B cell (primary cell): Measurements from ENCODE around the gene POMT1. TPM values are rescaled to one million over a fixed set of nuclear protein-coding genes. Genes with fewer than 3 reads are reported as not detected.

ENCODE experiments used
- ATAC-seq: fragments of 200-7000 bp; cut with Tn5 transposase; one replicate; pipeline ENCODE4 v1.10.0; 2021; ENCODE audit warnings: low read depth, mild to moderate bottlenecking, moderate number of reproducible peaks, moderate library complexity
- CTCF ChIA-PET: fragments of 350-600 bp; sonication (Branson Sonifier 250); formaldehyde crosslinking; loops from one replicate; lab custom pipeline; 2021; ENCODE audit warnings: antibody characterized with exemption, inconsistent platforms; lab: Charles Lee
- POLR2A ChIA-PET: fragments of 350-600 bp; sonication (Branson Sonifier 250); formaldehyde crosslinking; loops from one replicate; lab custom pipeline; 2021; ENCODE audit warnings: antibody characterized with exemption; lab: Charles Lee
- DNase-seq: peaks from one replicate; pipeline ENCODE4 v3.0.0; 2013
- H2AFZ ChIP-seq: 2 replicates; pipeline ENCODE4 v1.6.1; 2012; ENCODE audit warnings: mild to moderate bottlenecking, low read depth, low read length; ENCODE audit not compliant: insufficient read depth, poor library complexity, severe bottlenecking
- H3K27ac ChIP-seq, 2 donors: 1 replicate in 1 of 2; 2 replicates in 1 of 2; pipeline ENCODE4 v1.5.1; 2012 to 2013; ENCODE audit warnings: low read length in 2 of 2, mild to moderate bottlenecking in 2 of 2, moderate library complexity in 1 of 2
- H3K27me3 ChIP-seq, 4 experiments: fragments of 200-600 bp in 1 of 4; sonication (generic) in 1 of 4; replicated peaks in 1 of 4; 1 replicate in 2 of 4; 2 replicates in 2 of 4; pipeline versions ENCODE4 v1.6.1 to v1.7.0; 2013 to 2016; ENCODE audit warnings: low read length in 3 of 4, mild to moderate bottlenecking in 2 of 4, mixed read lengths in 1 of 4, moderate library complexity in 1 of 4; ENCODE audit not compliant: insufficient read depth in 4 of 4, control insufficient read depth in 3 of 4; ENCODE audit errors: control extremely low read depth in 1 of 4
- H3K36me3 ChIP-seq, 2 experiments: replicated peaks in 1 of 2; 1 replicate in 1 of 2; 2 replicates in 1 of 2; pipeline versions ENCODE4 v1.6.1 to v1.7.1; 2013; ENCODE audit warnings: low read length in 1 of 2; ENCODE audit not compliant: insufficient read depth in 2 of 2, control insufficient read depth in 1 of 2; ENCODE audit errors: control extremely low read depth in 1 of 2, extremely low read depth in 1 of 2
- H3K4me1 ChIP-seq, 2 donors: fragments of 200-600 bp in 1 of 2; sonication (generic) in 1 of 2; 1 replicate in 1 of 2; 2 replicates in 1 of 2; pipeline versions ENCODE4 v1.5.1 to v1.6.1; 2013 to 2017; ENCODE audit warnings: low read length in 2 of 2; ENCODE audit not compliant: control insufficient read depth in 2 of 2, insufficient read depth in 2 of 2
- H3K4me2 ChIP-seq: replicated peaks from 2 replicates; pipeline ENCODE3; 2012; ENCODE audit warnings: mild to moderate bottlenecking, low read depth, low read length; ENCODE audit not compliant: poor library complexity, severe bottlenecking
- H3K4me3 ChIP-seq, 5 experiments: fragments of 200-600 bp in 1 of 5; sonication (generic) in 1 of 5; 1 replicate in 3 of 5; 2 replicates in 2 of 5; pipeline versions ENCODE4 v1.5.1 to v1.7.0; 2011 to 2016; ENCODE audit warnings: low read length in 4 of 5, mild to moderate bottlenecking in 4 of 5, low read depth in 2 of 5, control low read depth in 1 of 5, moderate library complexity in 1 of 5; ENCODE audit not compliant: insufficient read depth in 1 of 5; ENCODE audit errors: control extremely low read depth in 1 of 5, extremely low read depth in 1 of 5
- H3K79me2 ChIP-seq: fragments of 200-600 bp; sonication (generic); one replicate; pipeline ENCODE4 v1.6.0; 2016; ENCODE audit warnings: low read length; ENCODE audit not compliant: control insufficient read depth, insufficient read depth
- H3K9ac ChIP-seq: fragments of 200-600 bp; sonication (generic); 2 replicates; pipeline ENCODE4 v1.6.1; 2017; ENCODE audit warnings: mild to moderate bottlenecking, low read length, moderate library complexity
- H3K9me3 ChIP-seq, 3 donors: one replicate each; pipeline versions ENCODE4 v1.6.1 to v1.7.1; 2013; ENCODE audit warnings: low read length in 2 of 3; ENCODE audit not compliant: control insufficient read depth in 2 of 3, insufficient read depth in 1 of 3; ENCODE audit errors: control extremely low read depth in 1 of 3
- H4K20me1 ChIP-seq: 2 replicates; pipeline ENCODE4 v1.6.0; 2012; ENCODE audit warnings: mild to moderate bottlenecking, low read length; ENCODE audit not compliant: insufficient read depth, control insufficient read depth, poor library complexity, severe bottlenecking
- H3K27ac Mint-ChIP-seq: one replicate; pipeline ENCODE4 v1.8.0; 2021; ENCODE audit warnings: mixed read lengths
- H3K27me3 Mint-ChIP-seq: one replicate; pipeline ENCODE4 v1.8.0; 2021; ENCODE audit warnings: mixed read lengths
- H3K4me1 Mint-ChIP-seq: one replicate; pipeline ENCODE4 v1.8.0; 2021; ENCODE audit warnings: mixed read lengths
- H3K4me3 Mint-ChIP-seq: one replicate; pipeline ENCODE4 v1.8.0; 2021; ENCODE audit warnings: mixed read lengths
- H3K9me3 Mint-ChIP-seq: one replicate; pipeline ENCODE4 v1.8.0; 2022; ENCODE audit warnings: mixed read lengths; ENCODE audit not compliant: insufficient read depth
- EZH2 ChIP-seq: IDR thresholded peaks from 2 replicates; pipeline ENCODE4 v1.6.1; 2012; ENCODE audit warnings: borderline replicate concordance, low read depth, mild to moderate bottlenecking, moderate library complexity, low read length; ENCODE audit not compliant: insufficient read depth, poor library complexity, severe bottlenecking
- WGBS: methylation state at CpG from one replicate; pipeline ENCODE4 v1.1.5; 2013; ENCODE audit warnings: missing lambda C conversion rate; ENCODE audit not compliant: insufficient coverage; 5-methylcytosine and 5-hydroxymethylcytosine counted together
- intact Hi-C: fragments of 100-400 bp; cut with micrococcal nuclease; formaldehyde crosslinking; loops from one replicate; pipeline ENCODE4 v1.10.0; 2022
- polyA plus RNA-seq: library from polyadenylated mRNA; depleted of rRNA; stranded (reverse); fragments of >200 nt; gene quantifications from 2 replicates; pipeline ENCODE4 v1.2.3, GENCODE V29; 2012
- total RNA-seq, 2 donors: library from RNA; stranded (reverse); fragments of 120-200 nt in 1 of 2; gene quantifications; 1 replicate in 1 of 2; 2 replicates in 1 of 2; pipeline versions ENCODE4 v1.2.3 to v1.2.4, GENCODE V29; 2013 to 2022
- TF ChIP-seq, protein P1 (sequence below): fragments of 200-600 bp; IDR thresholded peaks from one replicate; pipeline ENCODE4 v1.8.0; 2022; ENCODE audit warnings: antibody characterized with exemption, mild to moderate bottlenecking

Gene POMT1
- total and polyA plus RNA-seq, 2 donors (not counting 1 experiment from before 2014, with no cell fraction given), result 41.9 to 42.0 TPM

DNA sequence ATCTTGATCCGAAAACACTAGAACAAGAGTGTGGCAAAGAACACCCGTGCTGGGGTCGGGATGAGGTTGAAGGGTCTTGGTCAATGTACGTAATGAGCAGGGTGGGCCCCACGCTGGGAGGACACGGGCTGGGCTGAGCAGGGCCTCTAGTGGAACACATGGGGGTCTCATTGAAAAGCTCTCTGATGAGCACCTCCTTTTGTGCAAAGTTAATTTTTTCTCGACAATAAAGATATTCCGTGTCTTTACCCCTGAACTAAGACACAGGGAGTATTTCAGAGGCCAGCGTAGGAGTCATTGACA is 20.3 kb downstream of the POMT1 start:
- ATAC-seq, result no peak
- H3K27me3 Mint-ChIP-seq, result no peaks in the 10 kb centered on the region

DNA sequence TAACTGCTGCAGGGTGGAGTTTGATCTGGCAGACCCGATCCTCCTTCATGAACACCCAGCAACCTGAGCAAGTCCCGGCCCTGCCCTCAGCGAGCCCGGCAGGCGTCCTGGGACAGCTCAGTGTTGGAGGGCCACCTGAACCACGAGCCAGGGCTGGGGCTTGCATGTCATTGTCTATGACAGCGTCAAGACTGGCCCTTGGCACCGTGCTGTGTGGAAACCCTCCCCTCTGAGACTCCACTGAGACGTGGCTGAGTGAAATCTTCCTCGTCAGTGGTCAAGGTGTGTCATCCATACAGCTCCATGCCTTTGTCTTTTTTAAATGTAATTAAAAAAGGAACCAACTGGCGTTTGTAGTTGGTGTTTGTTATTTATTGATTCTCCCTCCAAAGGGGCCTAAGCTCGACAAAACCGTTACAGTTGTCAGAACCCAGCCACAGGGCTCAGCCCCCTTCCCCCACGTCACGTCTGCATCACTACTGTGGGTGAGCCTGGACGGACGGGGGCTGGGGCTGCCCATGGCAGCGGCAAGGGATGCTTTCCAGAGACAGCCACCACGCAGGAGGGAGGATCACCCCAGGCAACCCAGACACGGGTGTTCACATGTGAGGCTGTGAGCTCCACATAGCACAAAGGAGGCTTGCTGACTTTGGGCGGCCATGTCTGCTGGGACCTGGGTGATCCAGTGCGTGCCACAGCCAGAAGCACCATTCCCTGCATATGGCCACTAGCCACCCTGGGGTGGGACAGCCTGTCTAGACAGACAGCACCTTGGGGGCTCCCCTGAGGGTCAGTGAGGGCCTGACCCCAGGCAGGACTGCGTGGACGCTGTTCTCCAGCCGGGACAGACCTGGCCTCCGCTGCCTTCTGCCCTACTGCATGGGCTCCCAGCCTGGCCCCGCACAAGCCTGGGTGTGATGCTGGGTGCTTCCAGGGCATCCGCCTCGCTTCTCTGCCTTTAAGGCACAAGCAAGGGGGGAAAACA is 21.0 kb downstream of the POMT1 start:
- WGBS, result 95% methylated on average over 25 of the region's 29 CpGs
- Mint-ChIP-seq H3K9me3 (no peaks in the 10 kb centered on the region), H3K27ac (no peak overlapping the region), H3K4me1 (no peaks in the 10 kb centered on the region), H3K27me3 (no peaks in the 10 kb centered on the region), H3K4me3 (no peak overlapping the region)
- H3K79me2 ChIP-seq, result no peaks in the 10 kb centered on the region
- H3K27me3 ChIP-seq, result no peaks in the 10 kb centered on the region
- intact Hi-C loops, result no loop called here
- ChIA-PET POLR2A (no interaction called here), CTCF (no interaction called here)
- H4K20me1 ChIP-seq, result no peaks in the 10 kb centered on the region
- no peak overlapping the region for H3K4me3 ChIP-seq
- no peak for TF ChIP-seq EZH2
- TF ChIP-seq, protein P1, sequence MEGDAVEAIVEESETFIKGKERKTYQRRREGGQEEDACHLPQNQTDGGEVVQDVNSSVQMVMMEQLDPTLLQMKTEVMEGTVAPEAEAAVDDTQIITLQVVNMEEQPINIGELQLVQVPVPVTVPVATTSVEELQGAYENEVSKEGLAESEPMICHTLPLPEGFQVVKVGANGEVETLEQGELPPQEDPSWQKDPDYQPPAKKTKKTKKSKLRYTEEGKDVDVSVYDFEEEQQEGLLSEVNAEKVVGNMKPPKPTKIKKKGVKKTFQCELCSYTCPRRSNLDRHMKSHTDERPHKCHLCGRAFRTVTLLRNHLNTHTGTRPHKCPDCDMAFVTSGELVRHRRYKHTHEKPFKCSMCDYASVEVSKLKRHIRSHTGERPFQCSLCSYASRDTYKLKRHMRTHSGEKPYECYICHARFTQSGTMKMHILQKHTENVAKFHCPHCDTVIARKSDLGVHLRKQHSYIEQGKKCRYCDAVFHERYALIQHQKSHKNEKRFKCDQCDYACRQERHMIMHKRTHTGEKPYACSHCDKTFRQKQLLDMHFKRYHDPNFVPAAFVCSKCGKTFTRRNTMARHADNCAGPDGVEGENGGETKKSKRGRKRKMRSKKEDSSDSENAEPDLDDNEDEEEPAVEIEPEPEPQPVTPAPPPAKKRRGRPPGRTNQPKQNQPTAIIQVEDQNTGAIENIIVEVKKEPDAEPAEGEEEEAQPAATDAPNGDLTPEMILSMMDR, result no peak
- H3K4me2 ChIP-seq, result no peak overlapping the region
- no peaks in the 10 kb centered on the region for H3K4me1 ChIP-seq
- no peak overlapping the region for H3K9ac ChIP-seq
- ATAC-seq, result no peak
- DNase-seq, result no peak
- H2AFZ ChIP-seq, result no peak overlapping the region
- H3K9me3 ChIP-seq, result no peaks in the 10 kb centered on the region
- no peak overlapping the region for H3K27ac ChIP-seq
- H3K36me3 ChIP-seq, result peaks cover 0 to 79% of the 10 kb centered on the region in 2 experiments

More for the DNA sequence above, 20.3 kb downstream of the POMT1 start:
- 97% methylated on average over 9 of the region's 9 CpGs for WGBS
- Mint-ChIP-seq H3K9me3 (no peaks in the 10 kb centered on the region), H3K27ac (no peak overlapping the region), H3K4me1 (no peaks in the 10 kb centered on the region), H3K4me3 (no peak overlapping the region)
- H3K79me2 ChIP-seq, result no peaks in the 10 kb centered on the region
- POLR2A ChIA-PET, result no interaction called here
- no peaks in the 10 kb centered on the region for H3K27me3 ChIP-seq
- TF ChIP-seq, protein P1, result no peak
- TF ChIP-seq EZH2, result no peak
- no peak overlapping the region for H3K4me3 ChIP-seq
- no peak overlapping the region for H3K9ac ChIP-seq
- H3K4me1 ChIP-seq, result no peaks in the 10 kb centered on the region
- peaks cover 0 to 82% of the 10 kb centered on the region in 2 experiments for H3K36me3 ChIP-seq
- no peak overlapping the region for H2AFZ ChIP-seq
- H4K20me1 ChIP-seq, result no peaks in the 10 kb centered on the region
- no peak for DNase-seq
- no peaks in the 10 kb centered on the region for H3K9me3 ChIP-seq
- CTCF ChIA-PET, result no interaction called here
- no peak overlapping the region for H3K27ac ChIP-seq
- no peak overlapping the region for H3K4me2 ChIP-seq
- intact Hi-C loops, result no loop called here
